Left kidney (tissue), 2 donors: ENCODE results near the gene PDXK. TPM values are rescaled to one million over a fixed set of nuclear protein-coding genes. Genes with fewer than 3 reads are reported as not detected.

Source experiments
- DNase-seq: peaks from one replicate; pipeline ENCODE4 v3.0.0-alpha.2; 2013
- polyA plus RNA-seq: library from polyadenylated mRNA; unstranded; fragments of 120-200 nt; gene quantifications from one replicate; pipeline ENCODE4 v1.2.1, GENCODE V29; 2013; ENCODE audit not compliant: insufficient read length

The PDXK gene
- polyA plus RNA-seq, 1 donor, result 80.2 TPM

DNA sequence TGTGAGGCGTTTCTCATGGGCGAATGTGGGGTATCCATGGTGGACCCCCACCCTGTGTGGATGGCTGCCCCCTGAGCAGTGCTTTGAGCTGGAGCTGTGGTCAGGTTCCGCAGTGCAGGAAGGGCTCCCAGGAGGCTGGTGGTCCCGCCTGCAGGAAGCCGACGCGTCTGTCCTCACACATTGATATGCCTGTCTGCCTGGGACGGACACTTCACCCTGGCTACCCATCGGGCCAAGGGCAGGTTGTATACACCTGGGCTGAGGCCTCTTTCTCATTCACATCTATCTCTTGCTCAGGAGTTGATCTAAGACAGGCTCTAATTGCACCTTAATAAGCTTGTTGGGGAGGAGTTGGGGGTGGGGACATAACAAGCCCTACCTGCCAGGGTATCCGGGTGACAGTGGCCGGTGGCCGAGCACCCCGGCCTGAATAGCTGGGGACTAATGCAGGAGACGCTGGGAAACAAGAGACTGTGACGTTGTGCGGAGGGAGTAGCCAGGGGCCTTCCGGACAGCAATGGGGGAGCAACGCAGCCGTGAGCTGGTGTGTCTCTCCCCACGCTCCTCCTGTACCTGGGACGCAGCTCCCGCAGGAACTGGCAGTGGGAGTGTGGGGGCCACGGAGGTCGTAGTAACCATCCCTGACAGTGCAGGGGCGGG is 21.7 kb downstream of the PDXK start:
- no peak for DNase-seq

DNA sequence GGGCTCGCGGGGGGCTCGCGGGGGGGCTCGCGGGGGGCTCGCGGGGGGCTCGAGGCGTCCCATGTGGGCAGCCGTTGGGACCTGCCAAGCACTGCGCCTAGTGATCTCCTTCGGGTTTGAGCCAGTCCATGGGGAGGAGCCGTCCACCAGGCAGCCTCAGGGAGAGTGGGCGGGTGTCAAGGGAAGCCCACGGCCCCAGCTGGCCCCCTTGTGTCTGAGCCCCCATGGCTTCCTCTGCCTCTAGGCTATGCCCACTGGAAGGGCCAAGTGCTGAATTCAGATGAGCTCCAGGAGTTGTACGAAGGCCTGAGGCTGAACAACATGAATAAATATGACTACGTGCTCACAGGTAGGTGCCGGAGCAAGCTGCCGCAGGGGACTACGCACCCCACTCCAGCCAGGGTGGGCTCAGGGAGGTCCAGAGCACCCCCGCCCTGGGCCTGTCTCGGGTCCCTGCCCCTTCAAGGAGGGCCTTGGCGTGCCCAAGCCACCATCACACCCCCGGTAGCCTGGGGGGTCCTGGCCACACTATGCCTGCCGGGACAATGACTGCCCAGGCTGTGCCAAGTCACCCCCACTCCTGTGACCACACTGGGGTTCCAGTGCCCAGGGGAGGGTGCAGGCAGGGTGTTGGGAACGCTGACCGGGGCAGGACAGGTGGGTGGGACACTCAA is 22.6 kb downstream of the PDXK start:
- no peak for DNase-seq

DNA sequence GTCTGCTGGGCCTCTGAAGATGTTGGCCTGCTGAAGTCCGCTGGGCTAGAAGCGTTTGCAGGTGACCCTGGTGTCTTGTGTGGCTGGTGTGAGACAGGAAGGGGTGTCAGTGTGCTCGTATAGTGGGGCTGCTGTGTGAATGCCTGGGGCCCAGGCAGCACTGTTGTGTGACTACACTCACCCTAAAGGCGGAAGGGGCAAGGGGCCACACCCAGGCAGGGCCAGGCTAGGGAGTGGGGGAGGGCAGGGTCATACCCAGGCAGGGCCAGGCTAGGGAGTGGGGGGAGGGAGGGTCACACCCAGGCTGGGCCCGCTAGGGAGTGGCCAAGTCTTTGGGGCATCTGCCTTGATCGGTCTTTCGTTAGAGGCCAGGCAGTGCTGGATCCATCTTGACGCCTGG is 25.0 kb downstream of the PDXK start:
- no peak for DNase-seq

DNA sequence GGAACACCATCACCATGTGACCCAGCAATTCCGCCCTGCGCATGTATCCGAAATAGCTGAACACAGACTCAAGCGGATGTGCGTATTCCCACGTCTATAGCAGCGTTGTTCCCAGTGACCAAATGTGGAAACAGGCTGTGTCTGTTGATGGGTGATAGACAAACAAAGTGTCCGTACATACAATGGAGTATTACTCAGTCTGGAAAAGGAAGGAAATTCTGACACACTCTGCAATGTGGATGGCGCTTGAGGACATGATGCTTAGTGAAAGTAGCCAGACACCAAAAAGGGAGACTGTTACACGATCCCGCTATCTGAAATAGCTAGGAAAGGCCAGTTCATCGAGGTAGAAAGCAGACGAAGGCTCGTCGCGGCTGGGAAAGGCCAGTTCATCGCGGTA is 25.8 kb downstream of the PDXK start:
- DNase-seq, result no peak

DNA sequence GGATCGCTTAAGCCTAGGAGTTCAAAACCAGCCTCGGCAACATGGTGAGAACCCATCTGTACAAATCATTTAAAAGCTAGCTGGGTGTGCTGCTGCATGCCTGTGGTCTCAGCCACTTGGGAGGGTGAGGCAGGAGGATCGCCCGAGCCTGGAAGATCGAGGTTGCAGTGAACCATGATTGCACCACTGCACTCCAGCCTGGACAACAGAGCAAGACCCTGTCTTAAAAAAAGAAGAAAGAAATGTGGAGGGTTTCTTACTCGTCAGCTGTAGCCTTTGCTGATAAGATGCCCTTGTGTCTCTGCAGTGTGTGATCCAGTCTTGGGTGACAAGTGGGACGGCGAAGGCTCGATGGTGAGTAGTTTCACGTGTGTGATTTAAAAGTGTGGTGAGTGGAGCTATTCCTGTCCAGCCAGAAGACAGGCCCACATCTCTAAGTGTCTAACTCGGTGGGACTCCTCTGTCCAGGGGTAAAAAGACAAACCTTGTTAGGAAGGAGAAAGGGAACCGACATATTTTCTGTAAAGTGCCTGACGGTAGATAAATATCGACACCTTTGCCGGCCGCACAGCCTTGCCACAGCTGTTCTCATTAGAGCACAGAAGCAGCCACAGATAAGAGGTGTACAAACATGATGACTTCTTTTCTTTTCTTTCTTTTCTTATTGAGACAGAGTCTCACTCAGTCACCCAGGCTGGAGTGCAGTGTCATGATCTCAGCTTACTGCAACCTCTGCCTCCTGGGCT is 27.0 kb downstream of the PDXK start:
- DNase-seq, result no peak

DNA sequence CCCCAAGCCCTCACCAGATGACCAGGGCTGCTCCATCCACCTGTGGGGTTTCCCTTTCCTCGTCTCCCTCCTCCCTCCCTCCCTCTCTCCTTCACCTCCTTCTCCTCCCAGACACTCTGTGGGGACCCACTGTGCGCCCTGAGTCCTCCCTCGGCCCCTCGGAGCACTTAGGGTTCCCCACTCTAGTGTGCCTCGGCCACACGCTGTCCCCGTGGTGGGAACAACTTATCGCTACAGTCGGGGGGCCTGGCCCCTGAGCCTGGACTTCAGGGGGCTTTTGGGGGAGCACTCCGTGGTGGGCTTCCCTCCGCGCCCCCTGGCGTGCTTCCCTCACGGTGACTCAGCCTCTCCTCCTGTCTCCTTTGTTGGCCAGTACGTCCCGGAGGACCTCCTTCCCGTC is 29.7 kb downstream of the PDXK start:
- DNase-seq, result no peak

DNA sequence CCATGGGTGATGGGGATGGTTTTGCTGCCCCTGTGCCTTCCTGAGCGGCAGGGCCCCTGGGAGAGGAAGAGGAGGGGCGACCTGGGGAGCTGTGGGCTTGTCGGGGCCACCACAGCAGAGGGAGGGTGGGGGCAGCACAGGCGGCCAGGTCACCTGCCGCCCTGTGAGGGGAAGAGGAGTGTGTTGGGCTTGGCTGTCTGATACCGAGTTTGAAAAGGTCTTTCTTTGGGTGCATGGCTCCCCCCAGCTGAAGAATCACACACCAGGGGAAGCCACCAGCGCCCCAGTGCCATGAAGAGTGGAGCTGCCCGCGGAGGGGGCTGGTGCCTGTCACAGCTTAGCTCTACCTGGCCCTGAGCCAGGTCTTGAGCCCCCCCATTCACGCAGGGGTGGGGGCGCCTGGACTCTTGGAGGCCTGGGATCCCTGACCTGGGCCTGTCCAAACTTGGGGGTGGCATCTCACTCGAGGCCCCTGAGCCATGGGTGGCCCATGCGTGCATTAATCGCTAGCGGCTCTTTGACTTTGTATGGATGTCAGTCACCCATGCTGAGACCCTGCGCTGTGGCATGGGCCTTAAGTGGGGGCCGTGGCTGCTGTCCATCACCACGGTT is 30.8 kb downstream of the PDXK start:
- DNase-seq, result no peak

DNA sequence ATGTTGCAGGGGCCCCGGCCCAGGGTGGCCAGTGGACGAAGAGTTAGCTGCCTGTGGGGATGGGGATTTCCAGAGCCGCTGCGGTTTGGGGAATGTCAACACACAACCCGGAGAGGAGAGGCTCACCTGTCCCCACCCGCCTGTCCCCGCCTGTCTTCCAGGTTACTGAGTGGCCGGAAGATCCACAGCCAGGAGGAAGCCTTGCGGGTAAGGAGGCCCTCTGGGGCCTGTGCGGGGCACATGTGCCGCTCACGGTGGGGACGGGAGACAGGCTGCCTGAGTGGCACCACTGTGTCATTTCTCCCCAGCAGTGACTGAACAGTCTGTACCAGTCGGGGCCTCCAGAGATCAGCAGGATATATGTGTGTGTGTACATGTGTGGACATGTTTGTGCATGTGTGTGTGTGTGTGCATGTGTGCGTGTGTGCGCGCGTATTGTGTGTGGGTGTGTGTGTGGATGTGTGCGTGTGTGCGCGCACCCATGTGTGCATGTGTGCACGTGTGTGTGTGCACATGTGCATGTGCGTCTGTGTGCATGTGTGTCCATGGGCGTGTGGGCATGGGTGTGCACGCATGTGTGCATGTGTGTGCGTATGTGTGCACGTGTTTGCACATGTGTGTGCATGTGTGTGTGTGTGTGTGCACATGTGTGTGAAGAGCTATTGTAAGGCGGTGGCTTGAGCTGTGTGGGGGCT is 31.6 kb downstream of the PDXK start:
- DNase-seq, result no peak

DNA sequence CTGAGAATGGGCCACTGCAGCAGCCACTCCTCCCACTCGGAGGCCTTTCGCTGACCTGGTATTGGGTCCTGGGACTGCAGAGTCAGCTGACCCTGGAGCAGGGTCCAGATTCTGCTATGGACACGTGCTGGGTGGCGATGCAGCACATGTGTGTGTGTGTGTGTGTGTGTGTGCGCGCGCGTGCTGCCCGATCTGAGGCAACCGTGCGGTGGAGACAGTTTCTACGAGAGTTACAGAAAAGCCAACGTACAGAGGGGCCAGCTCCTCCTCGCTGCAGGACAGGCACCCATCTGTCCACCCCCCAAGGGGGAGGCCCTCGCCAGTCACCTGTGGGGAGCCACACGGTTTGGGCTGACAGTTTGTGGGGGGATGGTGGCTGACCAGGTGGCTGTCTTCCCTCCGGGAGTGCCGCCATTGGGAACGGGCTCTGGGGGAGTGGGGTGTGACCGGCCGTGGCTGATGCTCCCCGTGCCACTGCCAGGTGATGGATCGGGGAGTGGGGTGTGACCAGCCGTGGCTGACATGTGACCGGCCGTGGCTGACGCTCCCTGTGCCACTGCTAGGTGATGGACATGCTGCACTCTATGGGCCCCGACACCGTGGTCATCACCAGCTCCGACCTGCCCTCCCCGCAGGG is 33.1 kb downstream of the PDXK start:
- DNase-seq, result no peak

DNA sequence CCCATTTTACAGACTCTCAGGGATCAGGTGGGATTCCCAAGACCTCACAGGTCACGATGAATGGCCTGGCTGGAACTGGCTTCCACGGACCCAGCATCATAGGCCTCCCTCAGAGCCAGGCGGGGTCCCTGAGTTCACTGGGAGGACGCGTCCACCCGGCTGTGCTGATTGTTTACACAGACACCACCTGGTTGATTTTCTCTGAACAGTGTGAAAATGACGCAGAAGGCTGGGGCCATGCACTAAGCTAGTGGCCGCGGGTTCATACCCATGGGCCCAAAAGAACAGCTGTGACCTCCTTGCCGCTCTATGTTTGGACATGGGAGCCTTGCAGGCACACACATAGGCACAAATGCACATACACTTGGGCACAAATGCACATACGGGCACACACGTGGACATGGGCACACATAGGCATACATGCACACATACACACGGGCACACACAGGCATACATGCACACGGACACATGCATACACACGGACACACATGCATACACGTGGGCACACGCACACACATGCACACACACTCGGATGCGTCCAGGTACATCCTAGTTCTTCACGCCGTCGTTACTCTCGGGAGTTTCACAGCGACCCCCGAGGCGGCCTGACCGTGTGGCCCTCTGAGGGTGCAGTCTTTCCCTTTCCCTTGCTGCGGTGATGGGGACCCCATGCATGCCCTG is 34.0 kb downstream of the PDXK start:
- DNase-seq, result no peak

DNA sequence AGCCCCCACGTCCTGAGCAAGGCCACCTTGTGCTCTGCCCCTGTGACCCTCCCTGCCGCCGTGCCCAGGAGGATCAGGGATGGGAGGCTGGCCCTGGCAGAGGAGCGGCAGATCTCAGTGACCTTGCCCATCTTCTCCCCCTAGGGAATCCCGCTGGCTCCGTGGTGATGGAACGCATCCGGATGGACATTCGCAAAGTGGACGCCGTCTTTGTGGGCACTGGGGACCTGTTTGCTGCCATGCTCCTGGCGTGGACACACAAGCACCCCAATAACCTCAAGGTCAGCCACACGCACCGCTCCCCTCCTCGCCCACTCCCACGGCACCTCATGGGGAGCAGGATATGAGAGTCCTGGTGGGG is 34.5 kb downstream of the PDXK start:
- DNase-seq, result no peak

DNA sequence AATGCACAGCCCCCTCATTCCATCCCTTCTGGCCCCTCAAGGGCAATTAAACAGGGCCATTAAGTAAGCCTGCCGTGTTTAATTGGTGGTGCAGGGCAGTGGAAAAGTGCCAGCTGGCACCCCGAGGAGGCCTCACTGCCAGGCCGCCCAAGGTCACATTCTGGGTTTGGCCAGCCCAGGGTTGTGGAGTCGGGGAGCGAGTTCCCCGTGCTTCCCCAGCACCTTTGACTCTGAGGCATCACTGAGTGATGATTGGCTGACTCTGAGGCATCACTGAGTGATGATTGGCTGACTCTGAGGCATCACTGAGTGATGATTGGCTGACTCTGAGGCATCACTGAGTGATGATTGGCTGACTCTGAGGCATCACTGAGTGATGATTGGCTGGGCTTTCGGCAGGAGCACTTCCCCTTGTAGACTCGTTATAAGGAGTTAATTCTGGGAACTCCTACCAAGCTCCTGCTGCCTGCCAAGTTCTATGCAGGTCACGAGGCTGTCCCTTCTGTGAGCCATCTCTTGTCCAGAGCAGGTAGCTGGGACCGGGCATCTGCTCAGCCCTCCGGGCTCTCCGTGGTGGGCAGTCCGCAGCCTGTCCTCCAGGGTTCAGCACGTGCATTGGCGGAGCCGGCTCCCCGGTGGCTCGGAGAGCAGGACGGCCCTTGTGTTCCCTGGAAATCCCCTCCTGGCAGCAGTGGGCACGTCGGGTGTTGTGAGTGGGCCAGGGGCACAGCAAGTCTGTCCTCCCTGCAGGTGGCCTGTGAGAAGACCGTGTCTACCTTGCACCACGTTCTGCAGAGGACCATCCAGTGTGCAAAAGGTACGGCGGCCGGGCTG is 36.2 kb downstream of the PDXK start:
- no peak for DNase-seq

DNA sequence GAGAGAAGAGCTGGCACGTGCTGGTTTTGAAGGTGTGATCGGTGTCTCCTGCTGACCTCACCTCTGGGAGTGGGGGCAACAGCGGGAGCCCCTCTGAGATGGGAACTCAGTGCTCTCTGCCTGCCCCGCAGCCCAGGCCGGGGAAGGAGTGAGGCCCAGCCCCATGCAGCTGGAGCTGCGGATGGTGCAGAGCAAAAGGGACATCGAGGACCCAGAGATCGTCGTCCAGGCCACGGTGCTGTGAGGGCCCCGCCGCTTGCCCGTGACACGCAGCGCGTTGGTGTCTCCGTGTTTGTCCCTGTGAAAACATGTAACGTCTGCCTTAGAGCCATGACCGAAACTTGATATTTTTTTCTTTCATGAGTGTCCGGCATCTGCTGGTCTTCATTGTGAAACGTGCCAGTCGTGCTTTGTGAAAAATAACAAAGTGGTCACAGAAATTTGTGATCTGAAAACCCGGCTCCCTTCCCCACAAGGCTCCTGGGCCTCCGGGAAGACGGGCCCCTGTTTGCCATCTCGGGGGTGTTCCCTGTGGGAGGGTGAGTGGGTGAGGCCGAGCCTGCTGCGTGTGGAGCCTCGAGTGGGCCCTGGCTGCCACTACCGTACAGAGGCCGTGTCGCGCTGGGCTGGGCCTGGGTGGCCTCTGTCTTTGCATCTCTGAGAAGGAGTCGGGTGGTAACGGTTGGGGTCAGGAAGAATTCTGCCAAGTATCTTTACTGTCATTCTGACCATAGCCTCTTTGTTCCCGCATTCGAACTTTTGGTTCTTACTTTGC is 37.1 kb downstream of the PDXK start:
- DNase-seq, result no peak

DNA sequence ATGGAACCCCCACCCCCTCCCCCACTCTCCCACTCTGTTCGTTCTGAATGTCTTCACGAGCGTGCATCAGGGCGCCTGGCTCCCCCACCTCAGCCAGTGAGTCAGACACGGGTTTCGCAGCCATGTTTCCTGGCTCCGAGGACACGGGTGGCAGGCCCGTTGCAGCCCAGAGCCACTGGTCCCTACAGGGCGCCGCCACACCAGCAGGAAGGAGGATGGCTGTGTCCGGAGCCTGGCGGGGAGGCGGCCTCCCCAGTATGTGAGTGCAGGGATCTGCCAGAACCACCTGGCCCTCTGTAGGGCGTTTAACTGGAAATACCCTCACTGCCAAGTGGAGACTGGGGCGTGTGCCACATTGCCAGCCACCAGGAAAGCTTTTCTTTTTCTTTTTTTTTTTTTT is 38.7 kb downstream of the PDXK start:
- no peak for DNase-seq

DNA sequence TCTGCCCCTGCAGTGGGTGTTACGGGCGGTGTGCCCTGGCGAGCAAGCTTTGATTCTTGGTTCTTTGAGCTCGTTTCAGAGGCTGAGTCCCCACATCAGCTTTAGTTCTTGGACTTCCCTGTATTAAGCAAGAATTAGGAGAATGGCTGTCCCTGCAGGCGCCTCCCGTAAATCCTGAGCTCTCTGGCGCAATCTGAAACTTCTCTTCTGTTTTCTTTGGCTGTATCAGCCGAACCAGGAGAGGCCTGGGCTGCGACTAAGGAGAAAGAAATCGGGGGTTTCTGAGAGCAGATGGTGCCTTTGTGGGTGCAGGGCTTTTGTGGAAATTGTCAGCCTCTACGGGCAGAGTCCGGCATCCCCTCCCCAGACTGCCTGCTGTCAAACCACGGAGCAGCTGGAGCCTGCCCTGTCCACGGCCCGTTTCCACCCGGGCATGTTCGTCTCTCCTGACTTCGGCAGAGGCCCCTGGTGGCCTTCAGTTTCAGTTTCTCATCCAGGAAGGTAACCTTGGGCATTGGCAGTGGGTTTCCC is 39.2 kb downstream of the PDXK start:
- peak; percentile 59 for DNase-seq

DNA sequence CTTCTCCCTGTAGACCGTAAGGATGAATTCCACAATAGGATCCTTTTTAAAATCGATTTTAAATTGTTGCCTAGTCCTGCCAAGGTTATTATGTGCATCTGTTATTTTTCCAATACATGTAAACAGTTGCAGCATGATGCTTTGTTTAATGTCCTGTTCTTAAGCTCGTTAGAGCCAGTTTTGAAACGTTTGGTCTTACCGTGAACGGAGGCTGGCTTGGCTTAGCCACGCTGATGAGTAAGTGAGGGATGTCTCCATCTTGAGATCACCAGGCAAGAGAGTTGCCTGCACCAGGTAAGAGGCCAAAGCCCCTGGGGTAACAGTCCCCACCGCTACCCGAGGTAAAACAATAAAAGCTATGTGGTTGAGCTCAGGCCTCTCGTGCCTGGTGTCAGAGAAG is 39.9 kb downstream of the PDXK start:
- DNase-seq, result no peak

DNA sequence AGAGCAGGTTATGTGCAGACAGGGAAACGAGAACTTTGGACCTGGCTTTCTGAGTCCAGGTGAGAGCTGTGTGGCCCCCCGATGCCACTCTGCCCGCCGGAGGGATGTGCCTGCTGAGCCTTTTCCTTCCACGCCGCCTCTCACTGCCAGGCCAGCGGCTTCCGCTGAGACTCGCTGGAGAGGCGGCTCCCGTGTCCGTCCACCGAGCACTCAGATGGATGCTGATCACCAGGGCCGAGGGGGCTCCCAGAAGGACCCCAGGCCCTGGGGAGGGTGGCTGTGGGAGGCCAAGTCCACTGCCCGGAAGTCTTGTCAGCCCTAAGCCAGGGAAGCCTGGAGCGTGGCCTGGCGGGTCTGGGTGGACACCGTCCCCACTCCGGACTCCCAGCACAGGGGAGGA is 40.7 kb downstream of the PDXK start:
- DNase-seq, result no peak

DNA sequence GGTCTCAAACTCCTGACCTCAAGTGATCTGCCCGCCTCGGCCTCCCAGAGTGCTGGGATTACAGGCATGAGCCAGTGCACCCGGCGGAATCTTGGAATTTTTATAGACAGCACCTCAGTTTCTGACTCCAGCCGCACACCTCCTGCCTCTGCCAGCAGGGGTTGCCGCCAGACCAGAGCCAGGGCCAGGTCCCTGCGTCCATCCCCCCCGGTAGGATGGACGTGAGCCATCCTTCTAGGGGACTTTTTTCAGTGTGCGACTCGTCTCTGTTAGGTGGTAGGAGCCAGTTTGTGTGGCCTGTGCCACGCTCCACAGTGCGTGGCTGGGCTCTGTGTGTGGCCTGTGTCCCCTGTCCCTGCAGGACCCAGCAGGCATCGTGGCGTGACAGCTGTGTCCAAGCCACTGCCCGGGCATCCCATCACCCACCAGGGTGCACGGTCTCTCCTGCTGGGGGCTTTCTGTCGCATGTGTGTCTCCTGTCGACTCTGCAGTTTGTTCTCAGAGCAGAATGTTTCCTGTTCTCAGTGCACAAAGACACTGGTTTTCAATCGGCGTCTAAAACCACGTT is 41.5 kb downstream of the PDXK start:
- no peak for DNase-seq

DNA sequence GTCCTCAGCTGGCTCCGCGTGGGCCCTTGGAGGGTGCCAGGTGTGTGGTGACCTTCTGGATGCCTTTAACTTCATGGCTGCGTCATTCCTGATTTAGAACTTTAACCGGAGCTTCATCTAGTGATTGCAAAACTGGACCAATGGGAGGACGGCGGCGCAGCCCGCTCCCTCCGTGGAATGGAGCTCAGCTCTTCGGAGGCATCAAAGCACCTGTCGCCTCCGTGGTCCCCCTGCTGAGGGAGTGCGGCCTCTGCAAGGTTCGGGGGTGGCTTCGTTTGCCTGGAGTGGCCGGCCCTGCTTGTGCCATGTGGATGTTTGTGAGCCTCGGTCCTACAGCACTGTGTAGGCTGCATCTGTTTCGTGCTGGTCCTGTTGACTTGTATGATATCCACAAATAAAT is 43.0 kb downstream of the PDXK start:
- no peak for DNase-seq
